ENCODE results near the gene CEP72. TPM values are rescaled to one million over a fixed set of nuclear protein-coding genes. Genes with fewer than 3 reads are reported as not detected.
"Not testable (repeated sequence)": the region's sequence is repeated elsewhere in the genome, so short reads cannot be mapped to it uniquely, and the experiment has no call there.

The CEP72 gene
- polyA plus RNA-seq, 1 donor = 12.6 TPM

GRCh38 chr5:598564-598890, 13.6 kb upstream of the CEP72 start:
- no peak for DNase-seq

- DNase-seq = no peak
These were observed 11.1 kb upstream of the CEP72 start for GRCh38 chr5:600886-601541.

- no peak for DNase-seq
These were observed 10.2 kb upstream of the CEP72 start for GRCh38 chr5:601771-602465.

GRCh38 chr5:602466-603035, 9.6 kb upstream of the CEP72 start:
- DNase-seq = no peak

- DNase-seq = no peak
These were observed 8.8 kb upstream of the CEP72 start for GRCh38 chr5:603081-603998.

- no peak for DNase-seq
These were observed 7.7 kb upstream of the CEP72 start for GRCh38 chr5:604391-604831.

- not testable (repeated sequence) for DNase-seq
These were observed 7.0 kb upstream of the CEP72 start for GRCh38 chr5:605090-605489.

GRCh38 chr5:606061-606460, 6.1 kb upstream of the CEP72 start:
- DNase-seq = no peak

GRCh38 chr5:606526-607399, 5.4 kb upstream of the CEP72 start:
- no peak for DNase-seq

- DNase-seq = no peak
These were observed 4.4 kb upstream of the CEP72 start for GRCh38 chr5:607541-608428.

GRCh38 chr5:608429-609370, 3.4 kb upstream of the CEP72 start:
- no peak for DNase-seq

- no peak for DNase-seq
These were observed 2.6 kb upstream of the CEP72 start for GRCh38 chr5:609506-609905.

GRCh38 chr5:610011-610743, 2.0 kb upstream of the CEP72 start:
- no peak for DNase-seq

- DNase-seq = peak; percentile 18
These were observed 1.1 kb upstream of the CEP72 start for GRCh38 chr5:610744-611730.

- DNase-seq = no peak
These were observed 621 bp downstream of the CEP72 start for GRCh38 chr5:612498-613424.

GRCh38 chr5:616484-617039, 4.4 kb downstream of the CEP72 start:
- DNase-seq = no peak
